ENCODE measurements around the gene ZNF786. TPM values are rescaled to one million over a fixed set of nuclear protein-coding genes. Genes with fewer than 3 reads are reported as not detected.
A peak's percentile ranks its signal among the peaks of the same experiment; 100 is the strongest.
"Not testable (repeated sequence)": the region's sequence is repeated elsewhere in the genome, so short reads cannot be mapped to it uniquely, and the experiment has no call there.

ZNF786 gene
- total RNA-seq, 2 experiments from 2014 or later = 7.7 to 8.1 TPM

- Mint-ChIP-seq H3K4me1 (peaks cover 8% of the 10 kb centered on the region), H3K27ac (no peak overlapping the region), H3K4me3 (no peak overlapping the region), H3K9me3 (no peaks in the 10 kb centered on the region), H3K27me3 (no peaks in the 10 kb centered on the region), H3K36me3 (ENCODE audit: low read depth) (peaks cover 22% of the 10 kb centered on the region)
- no peak for DNase-seq
- ChIA-PET CTCF (interaction anchor here (0.6 to 3.5 kb wide), 2 partner anchors 8 to 13 kb away, joined by 3 to 15 read pairs; no protein-coding TSS in a partner anchor), POLR2A (no interaction called here)
These were observed 16.2 kb downstream of the ZNF786 start for GRCh38 chr7:149074116-149074885.

GRCh38 chr7:149072438-149072775, 18.1 kb downstream of the ZNF786 start:
- Mint-ChIP-seq H3K27ac (no peak overlapping the region), H3K36me3 (ENCODE audit: low read depth) (peaks cover 26% of the 10 kb centered on the region), H3K4me3 (no peak overlapping the region), H3K27me3 (no peaks in the 10 kb centered on the region), H3K4me1 (peaks cover 8% of the 10 kb centered on the region), H3K9me3 (no peaks in the 10 kb centered on the region)
- POLR2A ChIA-PET = interaction anchor here (0.6 kb wide), 1 partner anchor 339 kb away, joined by 3 read pairs; no protein-coding TSS in a partner anchor
- CTCF ChIA-PET = interaction anchor here (0.9 to 2.0 kb wide), 5 partner anchors 12 to 79 kb away, joined by 3 to 9 read pairs (median 5); no protein-coding TSS in a partner anchor
- DNase-seq = no peak

- Mint-ChIP-seq H3K36me3 (ENCODE audit: low read depth) (peaks cover 22% of the 10 kb centered on the region), H3K4me1 (peaks cover 8% of the 10 kb centered on the region), H3K9me3 (no peaks in the 10 kb centered on the region), H3K27me3 (no peaks in the 10 kb centered on the region), H3K4me3 (no peak overlapping the region), H3K27ac (peak overlapping the region; percentile 75)
- ChIA-PET CTCF (interaction anchor here (0.8 to 2.0 kb wide), 5 partner anchors 12 to 80 kb away, joined by 3 to 9 read pairs (median 5); partner anchors contain the start of gene ZNF425), POLR2A (interaction anchor here (0.6 kb wide), 1 partner anchor 339 kb away, joined by 3 read pairs; no protein-coding TSS in a partner anchor)
- DNase-seq = peak; percentile 42
These were observed 18.7 kb downstream of the ZNF786 start for GRCh38 chr7:149071641-149072437.

- no peak for DNase-seq
- H3K36me3 Mint-ChIP-seq (ENCODE audit: low read depth) = peaks cover 20% of the 10 kb centered on the region
- POLR2A ChIA-PET = no interaction called here
- no peaks in the 10 kb centered on the region for H3K9me3 Mint-ChIP-seq
- H3K4me3 Mint-ChIP-seq = no peak overlapping the region
- no peak overlapping the region for H3K27ac Mint-ChIP-seq
- CTCF ChIA-PET = interaction anchor here (0.6 to 2.0 kb wide), 5 partner anchors 11 to 251 kb away, joined by 3 to 9 read pairs (median 4); partner anchors contain the start of gene ZNF425
- no peaks in the 10 kb centered on the region for H3K27me3 Mint-ChIP-seq
- H3K4me1 Mint-ChIP-seq = peaks cover 6% of the 10 kb centered on the region
These were observed 19.3 kb downstream of the ZNF786 start for GRCh38 chr7:149071182-149071635.

GRCh38 chr7:149070372-149071125, 20.0 kb downstream of the ZNF786 start:
- H3K27me3 Mint-ChIP-seq = no peaks in the 10 kb centered on the region
- peaks cover 20% of the 10 kb centered on the region for H3K36me3 Mint-ChIP-seq (ENCODE audit: low read depth)
- ChIA-PET POLR2A (no interaction called here), CTCF (interaction anchor here (0.6 to 1.1 kb wide), 2 partner anchors 21 to 252 kb away, joined by 3 to 4 read pairs; no protein-coding TSS in a partner anchor)
- peaks cover 9% of the 10 kb centered on the region for H3K4me1 Mint-ChIP-seq
- no peak for DNase-seq
- H3K9me3 Mint-ChIP-seq = no peaks in the 10 kb centered on the region
- H3K4me3 Mint-ChIP-seq = no peak overlapping the region
- no peak overlapping the region for H3K27ac Mint-ChIP-seq

GRCh38 chr7:149067869-149068268, 22.6 kb downstream of the ZNF786 start:
- H3K27ac Mint-ChIP-seq = no peak overlapping the region
- POLR2A ChIA-PET = no interaction called here

GRCh38 chr7:149063476-149063875, 27.0 kb downstream of the ZNF786 start:
- Mint-ChIP-seq H3K36me3 (ENCODE audit: low read depth) (peaks cover 4% of the 10 kb centered on the region), H3K9me3 (no peaks in the 10 kb centered on the region), H3K4me1 (peaks cover 10% of the 10 kb centered on the region), H3K27me3 (no peaks in the 10 kb centered on the region), H3K4me3 (no peak overlapping the region), H3K27ac (no peak overlapping the region)
- ChIA-PET POLR2A (no interaction called here), CTCF (no interaction called here)
- no peak for DNase-seq

More at GRCh38 chr7:149067869-149068268, 22.6 kb downstream of the ZNF786 start:
- Mint-ChIP-seq H3K4me3 (no peak overlapping the region), H3K36me3 (ENCODE audit: low read depth) (peaks cover 14% of the 10 kb centered on the region), H3K9me3 (no peaks in the 10 kb centered on the region), H3K27me3 (no peaks in the 10 kb centered on the region), H3K4me1 (peaks cover 10% of the 10 kb centered on the region)
- peak; percentile 21 for DNase-seq
- CTCF ChIA-PET = no interaction called here

- H3K27ac Mint-ChIP-seq; H3K27me3 Mint-ChIP-seq; DNase-seq; H3K9me3 Mint-ChIP-seq; H3K4me3 Mint-ChIP-seq; H3K36me3 Mint-ChIP-seq (ENCODE audit: low read depth); POLR2A ChIA-PET; H3K4me1 Mint-ChIP-seq: not testable (repeated sequence)
- CTCF ChIA-PET = interaction anchor here (1.6 kb wide), 1 partner anchor 11 kb away, joined by 6 read pairs; no protein-coding TSS in a partner anchor
These were observed 28.2 kb downstream of the ZNF786 start for GRCh38 chr7:149062217-149062899.

- ChIA-PET CTCF (interaction anchor here (0.7 kb wide), 1 partner anchor 12 kb away, joined by 4 read pairs; no protein-coding TSS in a partner anchor), POLR2A (no interaction called here)
- no peak for DNase-seq
- H3K27ac Mint-ChIP-seq = peak overlapping the region; percentile 2
- H3K9me3 Mint-ChIP-seq = no peaks in the 10 kb centered on the region
- H3K4me1 Mint-ChIP-seq = peaks cover 5% of the 10 kb centered on the region
- no peaks in the 10 kb centered on the region for H3K27me3 Mint-ChIP-seq
- H3K4me3 Mint-ChIP-seq = no peak overlapping the region
- H3K36me3 Mint-ChIP-seq (ENCODE audit: low read depth) = no peaks in the 10 kb centered on the region
These were observed 30.4 kb downstream of the ZNF786 start for GRCh38 chr7:149060156-149060555.

GRCh38 chr7:149053885-149054284, 36.6 kb downstream of the ZNF786 start:
- Mint-ChIP-seq H3K9me3 (no peaks in the 10 kb centered on the region), H3K27me3 (peaks cover 2% of the 10 kb centered on the region), H3K27ac (no peak overlapping the region), H3K4me3 (no peak overlapping the region), H3K4me1 (no peaks in the 10 kb centered on the region), H3K36me3 (ENCODE audit: low read depth) (no peaks in the 10 kb centered on the region)
- no peak for DNase-seq
- CTCF ChIA-PET = interaction anchor here (1.3 to 2.3 kb wide), 2 partner anchors 12 to 60 kb away, joined by 4 to 8 read pairs; no protein-coding TSS in a partner anchor
- POLR2A ChIA-PET = no interaction called here

- H3K27ac Mint-ChIP-seq = no peak overlapping the region
- H3K27me3 Mint-ChIP-seq = peaks cover 2% of the 10 kb centered on the region
- no peaks in the 10 kb centered on the region for H3K9me3 Mint-ChIP-seq
- CTCF ChIA-PET = interaction anchor here (0.8 to 2.3 kb wide), 2 partner anchors 12 to 44 kb away, joined by 4 to 8 read pairs; no protein-coding TSS in a partner anchor
- no peaks in the 10 kb centered on the region for H3K36me3 Mint-ChIP-seq (ENCODE audit: low read depth)
- H3K4me3 Mint-ChIP-seq = no peak overlapping the region
- DNase-seq = no peak
- POLR2A ChIA-PET = no interaction called here
- no peaks in the 10 kb centered on the region for H3K4me1 Mint-ChIP-seq
These were observed 37.1 kb downstream of the ZNF786 start for GRCh38 chr7:149053384-149053783.

GRCh38 chr7:149050941-149051340, 39.6 kb downstream of the ZNF786 start:
- H3K4me3 Mint-ChIP-seq = no peak overlapping the region
- H3K4me1 Mint-ChIP-seq = no peaks in the 10 kb centered on the region
- POLR2A ChIA-PET = interaction anchor here (0.7 kb wide), 1 partner anchor 14 kb away, joined by 4 read pairs; no protein-coding TSS in a partner anchor
- H3K27me3 Mint-ChIP-seq = peaks cover 2% of the 10 kb centered on the region
- H3K9me3 Mint-ChIP-seq = no peaks in the 10 kb centered on the region
- DNase-seq = no peak
- no peaks in the 10 kb centered on the region for H3K36me3 Mint-ChIP-seq (ENCODE audit: low read depth)
- H3K27ac Mint-ChIP-seq = no peak overlapping the region
- CTCF ChIA-PET = interaction anchor here (1.1 to 1.7 kb wide), 2 partner anchors 11 to 88 kb away, joined by 4 to 6 read pairs; no protein-coding TSS in a partner anchor

All from activated CD4-positive, alpha-beta T cell treated with anti-CD3 and anti-CD28 coated beads, Interleukin-2, amount 10 ng/mL, durations not matched to agents 7 days and 5 days (primary cell).